Central memory CD8-positive, alpha-beta T cell (primary cell): ENCODE results near the gene PLG.
"Not testable (repeated sequence)": the region's sequence is repeated elsewhere in the genome, so short reads cannot be mapped to it uniquely, and the experiment has no call there.

Experiments
- ATAC-seq: fragments of 150-1000 bp; cut with Tn5 transposase; replicated peaks from 2 replicates; pipeline ENCODE4 v1.10.0; 2022; ENCODE audit warnings: mild to moderate bottlenecking, moderate FRiP score, moderate number of reproducible peaks; ENCODE audit not compliant: poor library complexity, severe bottlenecking; ENCODE audit errors: extremely low read depth
- DNase-seq, 2 donors: peaks; one replicate each; pipeline ENCODE4 v3.0.0; 2021; ENCODE audit warnings: low spot score in 2 of 2
- H3K27ac Mint-ChIP-seq: one replicate; pipeline ENCODE4 v1.8.0; 2022; ENCODE audit warnings: low read depth, mild to moderate bottlenecking, moderate library complexity, mixed read lengths
- H3K27me3 Mint-ChIP-seq: one replicate; pipeline ENCODE4 v1.8.0; 2022; ENCODE audit warnings: mixed read lengths
- H3K36me3 Mint-ChIP-seq: one replicate; pipeline ENCODE4 v1.8.0; 2022; ENCODE audit warnings: mild to moderate bottlenecking, moderate library complexity, mixed read lengths; ENCODE audit not compliant: insufficient read depth
- H3K4me1 Mint-ChIP-seq: one replicate; pipeline ENCODE4 v1.8.0; 2022; ENCODE audit warnings: mixed read lengths
- H3K4me3 Mint-ChIP-seq: one replicate; pipeline ENCODE4 v1.8.0; 2022; ENCODE audit warnings: mild to moderate bottlenecking, moderate library complexity, mixed read lengths
- H3K9me3 Mint-ChIP-seq: one replicate; pipeline ENCODE4 v1.8.0; 2022; ENCODE audit warnings: mixed read lengths

PLG gene

GRCh38 chr6:160766657-160766988 lies 64.6 kb downstream of the PLG start:
- H3K4me3 Mint-ChIP-seq, result no peak overlapping the region
- ATAC-seq (no peak), DNase-seq (no peak)
- peaks cover 34% of the 10 kb centered on the region for H3K27me3 Mint-ChIP-seq
- H3K9me3 Mint-ChIP-seq, result peaks cover 7% of the 10 kb centered on the region
- no peaks in the 10 kb centered on the region for H3K36me3 Mint-ChIP-seq
- H3K27ac Mint-ChIP-seq, result no peak overlapping the region
- H3K4me1 Mint-ChIP-seq, result peaks cover 4% of the 10 kb centered on the region

- peaks cover 7% of the 10 kb centered on the region for H3K9me3 Mint-ChIP-seq
- H3K36me3 Mint-ChIP-seq, result no peaks in the 10 kb centered on the region
- ATAC-seq (peak; percentile 26), DNase-seq (no peak)
- peak overlapping the region; percentile 58 for H3K4me3 Mint-ChIP-seq
- no peak overlapping the region for H3K27ac Mint-ChIP-seq
- peaks cover 39% of the 10 kb centered on the region for H3K27me3 Mint-ChIP-seq
- peaks cover 4% of the 10 kb centered on the region for H3K4me1 Mint-ChIP-seq
Measured at GRCh38 chr6:160766989-160767646, 65.1 kb downstream of the PLG start.

GRCh38 chr6:160767647-160768019 lies 65.6 kb downstream of the PLG start:
- Mint-ChIP-seq H3K27ac (no peak overlapping the region), H3K9me3 (peaks cover 3% of the 10 kb centered on the region), H3K36me3 (no peaks in the 10 kb centered on the region), H3K27me3 (peaks cover 39% of the 10 kb centered on the region), H3K4me3 (peak overlapping the region; percentile 58), H3K4me1 (peaks cover 4% of the 10 kb centered on the region)
- ATAC-seq (no peak), DNase-seq (no peak)

- no peak overlapping the region for H3K27ac Mint-ChIP-seq
Measured at GRCh38 chr6:160768101-160768500, 66.1 kb downstream of the PLG start.

GRCh38 chr6:160774399-160774798 lies 72.4 kb downstream of the PLG start:
- peaks cover 15% of the 10 kb centered on the region for H3K27me3 Mint-ChIP-seq
- ATAC-seq, result no peak
- H3K36me3 Mint-ChIP-seq, result no peaks in the 10 kb centered on the region
- no peak overlapping the region for H3K27ac Mint-ChIP-seq
- H3K9me3 Mint-ChIP-seq, result no peaks in the 10 kb centered on the region
- H3K4me1 Mint-ChIP-seq, result no peaks in the 10 kb centered on the region
- no peak for DNase-seq
- no peak overlapping the region for H3K4me3 Mint-ChIP-seq

More at GRCh38 chr6:160768101-160768500, 66.1 kb downstream of the PLG start:
- no peak for DNase-seq
- peaks cover 39% of the 10 kb centered on the region for H3K27me3 Mint-ChIP-seq
- H3K9me3 Mint-ChIP-seq, result no peaks in the 10 kb centered on the region
- H3K36me3 Mint-ChIP-seq, result no peaks in the 10 kb centered on the region
- no peak for ATAC-seq
- H3K4me3 Mint-ChIP-seq, result no peak overlapping the region
- H3K4me1 Mint-ChIP-seq, result peaks cover 4% of the 10 kb centered on the region

GRCh38 chr6:160775792-160776580 lies 73.9 kb downstream of the PLG start:
- H3K9me3 Mint-ChIP-seq, result no peaks in the 10 kb centered on the region
- H3K36me3 Mint-ChIP-seq, result no peaks in the 10 kb centered on the region
- H3K4me1 Mint-ChIP-seq, result no peaks in the 10 kb centered on the region
- ATAC-seq, result no peak
- H3K27me3 Mint-ChIP-seq, result peaks cover 20% of the 10 kb centered on the region
- DNase-seq, result no peak
- H3K4me3 Mint-ChIP-seq, result no peak overlapping the region
- H3K27ac Mint-ChIP-seq, result no peak overlapping the region

- peaks cover 11% of the 10 kb centered on the region for H3K27me3 Mint-ChIP-seq
- H3K36me3 Mint-ChIP-seq, H3K4me1 Mint-ChIP-seq, DNase-seq, H3K27ac Mint-ChIP-seq, ATAC-seq, H3K9me3 Mint-ChIP-seq, H3K4me3 Mint-ChIP-seq: not testable (repeated sequence)
Measured at GRCh38 chr6:160779095-160779494, 77.1 kb downstream of the PLG start.

GRCh38 chr6:160780656-160781055 lies 78.6 kb downstream of the PLG start:
- peaks cover 11% of the 10 kb centered on the region for H3K27me3 Mint-ChIP-seq
- H3K4me1 Mint-ChIP-seq, H3K9me3 Mint-ChIP-seq, H3K36me3 Mint-ChIP-seq, H3K4me3 Mint-ChIP-seq, DNase-seq, H3K27ac Mint-ChIP-seq, ATAC-seq: not testable (repeated sequence)

GRCh38 chr6:160781298-160781697 lies 79.3 kb downstream of the PLG start:
- no peaks in the 10 kb centered on the region for H3K36me3 Mint-ChIP-seq
- DNase-seq (no peak), ATAC-seq (no peak)
- H3K27ac Mint-ChIP-seq, result no peak overlapping the region
- no peaks in the 10 kb centered on the region for H3K4me1 Mint-ChIP-seq
- H3K27me3 Mint-ChIP-seq, result peaks cover 11% of the 10 kb centered on the region
- no peak overlapping the region for H3K4me3 Mint-ChIP-seq
- H3K9me3 Mint-ChIP-seq, result no peaks in the 10 kb centered on the region

GRCh38 chr6:160782228-160782627 lies 80.2 kb downstream of the PLG start:
- Mint-ChIP-seq H3K27me3 (peaks cover 11% of the 10 kb centered on the region), H3K4me3 (no peak overlapping the region), H3K9me3 (no peaks in the 10 kb centered on the region), H3K27ac (no peak overlapping the region), H3K36me3 (no peaks in the 10 kb centered on the region), H3K4me1 (no peaks in the 10 kb centered on the region)
- DNase-seq (no peak), ATAC-seq (no peak)

GRCh38 chr6:160783741-160784140 lies 81.7 kb downstream of the PLG start:
- no peaks in the 10 kb centered on the region for H3K36me3 Mint-ChIP-seq
- H3K27me3 Mint-ChIP-seq, result peaks cover 11% of the 10 kb centered on the region
- no peaks in the 10 kb centered on the region for H3K9me3 Mint-ChIP-seq
- H3K4me3 Mint-ChIP-seq, result no peak overlapping the region
- no peaks in the 10 kb centered on the region for H3K4me1 Mint-ChIP-seq
- DNase-seq (no peak), ATAC-seq (no peak)
- H3K27ac Mint-ChIP-seq, result no peak overlapping the region

- H3K9me3 Mint-ChIP-seq, H3K36me3 Mint-ChIP-seq, H3K4me3 Mint-ChIP-seq, ATAC-seq, DNase-seq, H3K4me1 Mint-ChIP-seq, H3K27ac Mint-ChIP-seq, H3K27me3 Mint-ChIP-seq: not testable (repeated sequence)
Measured at GRCh38 chr6:160788126-160788525, 86.1 kb downstream of the PLG start.

GRCh38 chr6:160788806-160789205 lies 86.8 kb downstream of the PLG start:
- H3K27me3 Mint-ChIP-seq, result no peaks in the 10 kb centered on the region
- no peak for DNase-seq
- H3K9me3 Mint-ChIP-seq, result no peaks in the 10 kb centered on the region
- H3K4me1 Mint-ChIP-seq, result no peaks in the 10 kb centered on the region
- ATAC-seq, result no peak
- no peak overlapping the region for H3K4me3 Mint-ChIP-seq
- no peak overlapping the region for H3K27ac Mint-ChIP-seq
- H3K36me3 Mint-ChIP-seq, result peaks cover 3% of the 10 kb centered on the region
